Nephron progenitor cell (in vitro differentiated cells): ENCODE results near the gene ZNF296.
A peak's percentile ranks its signal among the peaks of the same experiment; 100 is the strongest.

Experiments used
- DNase-seq: peaks from one replicate; pipeline ENCODE4 v3.0.0; 2021
- H3K27ac Mint-ChIP-seq: 2 replicates; pipeline ENCODE4 v1.8.0; 2021; ENCODE audit warnings: mild to moderate bottlenecking, moderate library complexity, mixed read lengths
- H3K27me3 Mint-ChIP-seq: 2 replicates; pipeline ENCODE4 v1.8.0; 2021; ENCODE audit warnings: mild to moderate bottlenecking, low read depth, mixed read lengths; ENCODE audit not compliant: poor library complexity
- H3K36me3 Mint-ChIP-seq: 2 replicates; pipeline ENCODE4 v1.8.0; 2021; ENCODE audit warnings: low read depth, mixed read lengths
- H3K4me1 Mint-ChIP-seq: 2 replicates; pipeline ENCODE4 v1.8.0; 2021; ENCODE audit warnings: mixed read lengths
- H3K4me3 Mint-ChIP-seq: 2 replicates; pipeline ENCODE4 v1.8.0; 2021; ENCODE audit warnings: mild to moderate bottlenecking, moderate library complexity, mixed read lengths
- H3K9me3 Mint-ChIP-seq: 2 replicates; pipeline ENCODE4 v1.8.0; 2021; ENCODE audit warnings: mild to moderate bottlenecking, moderate library complexity, mixed read lengths
- CTCF ChIP-seq: fragments of 200-600 bp; sonication (generic); IDR thresholded peaks from 2 replicates; pipeline ENCODE4 v1.5.0; 2021; ENCODE audit warnings: antibody characterized with exemption

The ZNF296 gene

GRCh38 chr19:45071545-45071938 lies 4.7 kb downstream of the ZNF296 start:
- H3K27me3 Mint-ChIP-seq: peaks cover 22% of the 10 kb centered on the region
- H3K36me3 Mint-ChIP-seq: peaks cover 16% of the 10 kb centered on the region
- H3K27ac Mint-ChIP-seq: no peak overlapping the region
- no peaks in the 10 kb centered on the region for H3K9me3 Mint-ChIP-seq
- DNase-seq: no peak
- TF ChIP-seq CTCF: no peak
- no peak overlapping the region for H3K4me3 Mint-ChIP-seq
- peaks cover 9% of the 10 kb centered on the region for H3K4me1 Mint-ChIP-seq

GRCh38 chr19:45070861-45071544 lies 5.3 kb downstream of the ZNF296 start:
- no peak overlapping the region for H3K4me3 Mint-ChIP-seq
- H3K9me3 Mint-ChIP-seq: no peaks in the 10 kb centered on the region
- H3K27me3 Mint-ChIP-seq: peaks cover 19% of the 10 kb centered on the region
- H3K36me3 Mint-ChIP-seq: peaks cover 16% of the 10 kb centered on the region
- DNase-seq: no peak
- H3K27ac Mint-ChIP-seq: no peak overlapping the region
- peaks cover 7% of the 10 kb centered on the region for H3K4me1 Mint-ChIP-seq
- TF ChIP-seq CTCF: no peak

GRCh38 chr19:45070214-45070613 lies 6.1 kb downstream of the ZNF296 start:
- TF ChIP-seq CTCF: no peak
- Mint-ChIP-seq H3K36me3 (peaks cover 16% of the 10 kb centered on the region), H3K27me3 (peaks cover 11% of the 10 kb centered on the region), H3K4me3 (no peak overlapping the region), H3K9me3 (no peaks in the 10 kb centered on the region), H3K27ac (no peak overlapping the region), H3K4me1 (peaks cover 7% of the 10 kb centered on the region)
- DNase-seq: no peak

GRCh38 chr19:45069056-45069455 lies 7.2 kb downstream of the ZNF296 start:
- DNase-seq: no peak
- Mint-ChIP-seq H3K27me3 (no peaks in the 10 kb centered on the region), H3K4me1 (no peaks in the 10 kb centered on the region), H3K27ac (peak overlapping the region; percentile 42), H3K4me3 (no peak overlapping the region), H3K36me3 (peaks cover 21% of the 10 kb centered on the region), H3K9me3 (no peaks in the 10 kb centered on the region)
- no peak for TF ChIP-seq CTCF

GRCh38 chr19:45068041-45068440 lies 8.2 kb downstream of the ZNF296 start:
- TF ChIP-seq CTCF: no peak
- Mint-ChIP-seq H3K4me3 (no peak overlapping the region), H3K4me1 (no peaks in the 10 kb centered on the region), H3K27me3 (no peaks in the 10 kb centered on the region), H3K9me3 (no peaks in the 10 kb centered on the region), H3K27ac (no peak overlapping the region), H3K36me3 (peaks cover 23% of the 10 kb centered on the region)
- DNase-seq: no peak

GRCh38 chr19:45066921-45067661 lies 9.2 kb downstream of the ZNF296 start:
- Mint-ChIP-seq H3K36me3 (peaks cover 30% of the 10 kb centered on the region), H3K27ac (peak overlapping the region; percentile 57), H3K9me3 (no peaks in the 10 kb centered on the region), H3K27me3 (no peaks in the 10 kb centered on the region), H3K4me3 (no peak overlapping the region), H3K4me1 (no peaks in the 10 kb centered on the region)
- no peak for DNase-seq
- TF ChIP-seq CTCF: no peak
